ENCODE measurements around the gene MYOD1. TPM values are rescaled to one million over a fixed set of nuclear protein-coding genes. Genes with fewer than 3 reads are reported as not detected.

MYOD1 gene
- total RNA-seq, 1 experiment from 2014 or later: not detected

DNA sequence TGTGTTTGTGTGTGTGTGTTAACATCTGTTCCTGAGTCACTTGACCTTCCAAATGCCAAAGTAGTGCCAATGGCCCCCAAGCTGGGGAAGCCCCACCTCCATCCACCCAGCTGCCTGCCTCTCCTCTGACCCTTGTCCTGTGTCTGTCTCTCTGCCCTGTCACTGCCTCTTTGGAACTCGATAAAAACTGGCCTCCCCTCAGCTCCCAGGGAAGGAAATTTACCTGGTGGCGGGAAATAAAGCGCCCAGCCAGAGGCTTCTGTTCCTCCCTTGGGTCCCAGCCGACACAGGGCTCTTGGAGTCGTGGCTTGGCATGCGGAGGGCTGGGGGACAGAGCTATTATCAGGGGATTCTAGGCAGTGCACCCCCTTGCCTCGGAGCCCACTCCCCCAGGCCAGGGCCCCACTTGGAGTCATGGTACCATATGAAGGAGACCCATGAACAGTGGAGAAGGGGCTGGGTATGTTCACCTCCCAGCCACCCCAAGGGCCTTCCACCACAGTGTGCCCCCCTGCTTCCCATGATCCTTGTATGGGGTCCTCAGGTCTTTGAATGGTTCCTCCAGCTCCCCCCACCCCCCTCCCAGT, 21.4 kb downstream of the MYOD1 start:
- H3K36me3 ChIP-seq: no peaks in the 10 kb centered on the region
- no peaks in the 10 kb centered on the region for H3K9me3 ChIP-seq
- H3K27me3 ChIP-seq: no peaks in the 10 kb centered on the region
- no peak for DNase-seq
- H3K4me3 ChIP-seq: no peak overlapping the region

DNA sequence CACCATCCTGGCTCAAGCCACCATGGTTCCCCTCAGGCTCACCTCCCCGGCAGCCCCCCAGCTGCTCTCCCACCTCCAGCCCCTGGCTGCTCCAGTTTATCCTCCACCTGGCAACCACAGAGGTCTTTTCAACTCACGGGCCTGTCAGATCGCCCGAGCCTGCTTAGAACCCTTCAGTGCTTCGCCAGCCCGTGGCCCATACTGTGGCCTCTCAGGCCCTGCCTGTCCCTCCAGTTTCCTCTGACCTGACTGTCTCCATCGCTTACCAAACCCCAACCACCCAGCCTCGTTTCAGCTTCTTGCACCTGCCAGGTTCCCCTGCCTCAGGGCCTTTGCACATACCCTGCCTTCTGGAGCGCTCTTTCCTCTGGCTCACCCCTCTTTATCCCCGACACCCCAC, 22.1 kb downstream of the MYOD1 start:
- Histone ChIP-seq H3K9me3 (no peaks in the 10 kb centered on the region), H3K4me3 (no peak overlapping the region), H3K27me3 (no peaks in the 10 kb centered on the region), H3K36me3 (no peaks in the 10 kb centered on the region)
- no peak for DNase-seq

DNA sequence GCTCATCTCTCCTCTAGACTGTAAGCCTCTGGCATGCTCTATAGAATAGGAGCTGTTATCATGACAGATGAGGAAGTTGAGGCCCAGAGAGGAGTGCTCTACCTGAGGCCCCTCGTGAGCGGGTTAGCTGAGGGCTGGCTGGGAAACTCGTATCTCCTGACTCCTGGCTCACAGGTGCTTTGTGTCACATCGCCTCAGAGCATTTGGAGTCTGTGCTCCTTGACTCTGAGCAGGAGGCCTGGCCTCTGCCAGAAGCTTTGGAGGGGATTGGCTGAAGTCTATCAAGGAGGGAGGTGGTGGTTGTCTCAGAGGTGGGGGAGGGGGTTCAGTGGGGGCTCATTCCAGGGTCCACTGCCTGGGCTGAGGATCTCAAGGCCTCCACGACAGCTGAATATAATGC, 22.6 kb downstream of the MYOD1 start:
- no peak overlapping the region for H3K4me3 ChIP-seq
- H3K9me3 ChIP-seq: no peaks in the 10 kb centered on the region
- no peaks in the 10 kb centered on the region for H3K27me3 ChIP-seq
- no peaks in the 10 kb centered on the region for H3K36me3 ChIP-seq
- no peak for DNase-seq

DNA sequence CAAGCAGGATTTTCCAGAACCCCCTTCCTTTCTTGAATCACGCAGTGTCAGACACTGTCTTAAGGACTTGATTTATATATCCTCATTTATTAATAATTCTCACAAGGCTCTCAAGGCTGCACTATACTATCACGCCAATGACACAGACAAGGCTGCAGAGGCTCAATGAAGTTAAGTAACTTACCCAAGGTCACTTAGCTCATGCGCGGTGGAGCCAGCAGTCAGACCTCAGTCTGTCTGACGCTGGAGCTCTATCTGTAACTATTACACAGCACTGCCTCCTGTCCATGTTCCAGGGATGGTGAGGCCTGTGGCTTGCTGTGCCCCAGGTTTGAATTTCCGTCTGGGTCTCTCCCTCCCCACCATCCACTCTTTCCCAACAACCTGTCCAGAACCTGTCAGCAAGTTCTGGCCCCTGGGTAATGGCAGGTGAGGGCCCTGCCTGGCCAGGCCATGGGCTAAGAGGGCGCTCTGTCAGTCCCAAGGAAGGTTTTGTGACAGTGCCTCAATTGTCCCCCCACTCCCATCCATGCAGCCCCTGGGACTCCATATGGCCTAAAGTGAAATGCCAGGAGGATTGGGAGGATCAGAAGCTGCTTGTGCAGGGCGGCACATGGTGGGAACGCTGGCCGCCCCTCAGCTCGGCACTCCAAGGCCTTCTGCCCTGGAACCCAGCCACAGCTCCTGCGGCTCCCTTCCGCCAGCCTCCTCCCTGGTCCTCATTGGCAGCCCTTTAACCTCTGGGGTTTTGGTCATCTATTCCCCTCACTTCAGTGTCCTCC, 23.8 kb downstream of the MYOD1 start:
- no peak for DNase-seq
- Histone ChIP-seq H3K36me3 (no peaks in the 10 kb centered on the region), H3K4me3 (no peak overlapping the region), H3K27me3 (no peaks in the 10 kb centered on the region), H3K9me3 (no peaks in the 10 kb centered on the region)

DNA sequence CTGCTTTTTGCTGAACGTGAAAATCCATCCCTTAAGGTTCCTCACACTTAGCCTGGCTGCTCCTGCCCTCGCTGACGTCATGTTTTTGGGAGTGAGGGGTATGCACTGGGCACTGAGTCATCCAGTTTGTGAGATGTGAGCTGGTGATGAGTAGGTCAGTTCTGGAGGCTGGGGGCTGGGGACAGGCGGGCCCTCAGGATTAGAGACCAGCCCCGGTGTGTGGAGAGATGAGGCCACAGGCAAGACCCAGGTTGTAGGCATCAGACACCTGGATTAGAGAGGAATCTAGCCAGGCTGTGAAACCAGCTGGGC, 24.4 kb downstream of the MYOD1 start:
- no peaks in the 10 kb centered on the region for H3K9me3 ChIP-seq
- DNase-seq: peak; percentile 78
- H3K27me3 ChIP-seq: no peaks in the 10 kb centered on the region
- no peaks in the 10 kb centered on the region for H3K36me3 ChIP-seq
- H3K4me3 ChIP-seq: no peak overlapping the region

DNA sequence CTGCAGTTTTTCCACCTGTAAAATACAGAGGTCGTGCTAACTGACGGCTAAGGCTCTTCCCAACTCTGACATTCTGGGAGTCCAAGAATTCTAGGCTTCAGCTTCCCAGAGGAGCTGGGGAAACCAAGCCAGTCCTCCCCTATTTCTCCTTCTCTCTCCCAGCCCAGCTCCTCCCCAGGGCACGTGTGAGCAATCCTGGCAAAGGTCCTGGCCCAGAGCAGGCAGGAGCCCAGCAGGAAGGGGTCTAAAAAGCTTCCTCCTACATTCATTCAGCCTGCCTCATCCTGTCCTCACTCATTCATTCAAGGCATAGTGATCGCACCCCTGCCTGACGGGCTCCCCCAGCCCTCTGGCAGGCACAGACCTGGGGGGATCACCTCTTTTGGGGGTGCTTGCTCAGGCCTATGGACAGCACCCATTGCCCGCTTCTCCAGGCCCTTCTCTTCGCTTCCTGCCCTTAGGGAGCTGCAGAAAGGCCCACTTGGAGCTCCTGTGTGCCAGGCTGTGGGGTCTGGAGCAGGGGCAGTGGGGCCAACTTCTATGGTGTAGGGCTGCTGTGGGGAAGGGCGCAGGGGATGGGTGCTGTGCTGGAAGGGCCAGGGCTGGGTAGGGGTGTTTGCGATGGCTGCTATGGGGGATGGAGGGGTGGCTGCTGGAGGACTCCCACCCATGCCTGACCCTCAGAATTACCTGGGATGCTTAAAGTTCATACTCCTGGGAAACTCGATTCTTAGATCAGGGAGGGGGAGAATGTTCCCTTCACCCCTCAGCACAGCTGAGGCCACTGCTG, 25.0 kb downstream of the MYOD1 start:
- Histone ChIP-seq H3K9me3 (no peaks in the 10 kb centered on the region), H3K36me3 (no peaks in the 10 kb centered on the region), H3K27me3 (no peaks in the 10 kb centered on the region), H3K4me3 (no peak overlapping the region)
- DNase-seq: peak; percentile 78

DNA sequence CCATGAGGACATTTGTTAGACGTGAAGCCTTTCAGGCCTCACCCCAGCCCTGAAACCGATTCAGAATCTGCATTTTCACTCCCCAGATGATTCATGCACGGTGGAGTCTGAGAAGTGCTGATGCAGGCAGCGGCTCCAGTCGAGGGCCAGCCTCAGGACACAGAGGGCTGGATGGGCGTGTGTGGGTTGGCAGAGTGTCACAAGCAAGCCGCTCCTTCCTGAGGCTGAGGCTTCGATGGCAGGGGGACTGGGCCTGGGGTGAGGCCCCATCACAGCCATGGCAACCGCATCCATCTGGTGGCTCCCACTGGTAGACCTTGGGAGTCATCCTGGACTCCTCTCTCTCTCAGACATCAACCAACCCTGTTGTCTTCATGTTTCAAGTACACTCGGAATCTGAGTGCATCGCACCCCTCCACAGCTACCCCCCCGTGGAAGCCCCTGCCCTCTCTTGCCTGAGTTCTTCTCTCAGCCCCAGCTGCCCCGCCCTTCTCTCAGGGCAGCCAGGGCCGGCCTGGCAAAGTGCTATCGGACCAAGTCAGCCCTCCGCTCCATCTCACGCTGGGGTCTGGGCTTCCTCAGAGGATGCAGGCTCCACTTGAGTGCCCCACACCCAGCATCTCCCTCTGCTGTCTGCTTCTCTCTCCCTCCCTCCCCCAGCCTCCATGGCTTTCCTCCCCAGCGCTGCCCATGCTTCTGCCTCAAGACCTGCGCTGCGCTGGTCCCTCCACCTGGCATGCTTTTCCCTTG, 25.8 kb downstream of the MYOD1 start:
- no peaks in the 10 kb centered on the region for H3K27me3 ChIP-seq
- DNase-seq: no peak
- no peaks in the 10 kb centered on the region for H3K36me3 ChIP-seq
- no peak overlapping the region for H3K4me3 ChIP-seq
- no peaks in the 10 kb centered on the region for H3K9me3 ChIP-seq

DNA sequence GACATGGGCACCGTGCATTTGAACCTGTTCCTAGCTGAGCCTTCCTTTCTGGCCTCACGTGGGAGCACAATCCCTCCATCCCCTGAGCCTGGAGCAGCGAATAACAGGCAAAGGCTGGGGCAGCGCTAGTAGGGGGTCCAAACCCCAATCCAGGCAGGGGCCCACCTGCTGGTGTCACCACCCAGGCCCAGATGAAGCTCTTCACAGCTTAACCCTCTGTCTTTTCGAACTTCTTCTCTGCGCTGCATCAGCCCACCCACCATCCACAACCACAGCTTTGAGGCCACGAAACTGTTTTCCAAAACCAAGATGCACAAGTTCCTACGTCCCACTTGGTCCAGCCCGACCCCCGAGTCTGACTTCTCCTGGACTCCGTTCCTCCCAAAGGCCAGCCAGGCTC, 26.7 kb downstream of the MYOD1 start:
- no peaks in the 10 kb centered on the region for H3K9me3 ChIP-seq
- no peaks in the 10 kb centered on the region for H3K27me3 ChIP-seq
- DNase-seq: no peak
- no peak overlapping the region for H3K4me3 ChIP-seq
- no peaks in the 10 kb centered on the region for H3K36me3 ChIP-seq

DNA sequence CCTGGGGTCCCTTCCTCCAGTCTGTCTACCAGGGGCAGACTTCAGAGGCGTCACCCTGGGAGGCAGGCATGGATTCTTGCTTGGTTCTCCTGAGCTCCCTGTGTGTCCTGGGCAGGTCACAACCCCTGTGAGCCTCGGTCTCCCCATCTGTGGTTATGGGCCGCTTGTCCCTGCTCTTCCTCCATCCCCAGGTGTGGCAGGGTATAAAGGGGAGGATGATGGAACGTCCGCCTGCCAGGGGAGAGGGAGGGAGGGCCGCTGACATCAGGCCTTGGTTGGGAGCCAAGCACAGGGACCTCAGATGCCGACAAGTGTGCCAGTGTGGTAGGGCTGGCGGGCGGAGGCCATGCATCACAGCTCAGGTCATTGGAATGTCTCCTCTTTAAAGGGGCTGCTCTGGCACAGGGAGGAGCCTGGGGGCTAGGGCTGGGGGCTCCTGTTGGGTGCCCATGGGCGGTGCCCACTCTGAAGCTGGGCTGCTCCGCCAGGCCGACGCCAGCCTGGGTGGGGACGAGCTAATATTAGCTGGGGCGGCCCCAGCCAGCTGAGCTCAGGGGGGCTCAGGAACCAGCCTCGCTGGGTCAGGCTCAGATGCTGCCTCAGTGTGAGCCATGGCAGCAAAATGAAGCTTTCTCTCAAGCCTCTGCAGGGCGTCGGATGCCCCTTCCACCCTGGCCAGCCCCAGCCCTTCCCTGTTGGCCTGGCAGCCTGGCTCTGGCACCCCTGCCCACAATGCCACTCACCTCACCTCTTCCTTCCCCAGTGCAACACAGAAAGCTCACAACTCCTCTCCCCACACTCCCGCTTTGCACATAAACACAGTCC, 28.0 kb downstream of the MYOD1 start:
- H3K9me3 ChIP-seq: no peaks in the 10 kb centered on the region
- no peaks in the 10 kb centered on the region for H3K27me3 ChIP-seq
- no peak overlapping the region for H3K4me3 ChIP-seq
- H3K36me3 ChIP-seq: no peaks in the 10 kb centered on the region
- no peak for DNase-seq

DNA sequence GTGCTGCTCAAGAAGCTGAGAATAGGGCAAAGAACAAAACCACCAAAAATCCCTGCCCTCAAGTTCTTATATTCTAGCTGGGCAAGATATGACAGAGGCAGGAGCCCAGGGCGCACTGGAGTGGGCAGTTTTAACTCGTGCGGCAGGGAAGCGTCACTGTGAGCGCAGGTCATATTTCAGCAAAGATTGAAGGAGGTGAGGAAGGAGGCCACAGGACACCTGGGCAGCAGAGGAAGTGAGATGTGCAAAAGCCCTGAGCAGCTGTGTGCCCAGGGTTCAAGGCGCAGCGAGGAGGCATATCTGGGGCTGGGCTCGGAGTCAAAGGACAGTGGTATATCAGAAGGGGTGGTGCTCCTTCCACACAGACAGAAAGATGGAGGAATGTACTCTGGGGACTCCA, 28.7 kb downstream of the MYOD1 start:
- H3K4me3 ChIP-seq: no peak overlapping the region
- no peaks in the 10 kb centered on the region for H3K27me3 ChIP-seq
- H3K9me3 ChIP-seq: no peaks in the 10 kb centered on the region
- no peaks in the 10 kb centered on the region for H3K36me3 ChIP-seq
- DNase-seq: no peak

DNA sequence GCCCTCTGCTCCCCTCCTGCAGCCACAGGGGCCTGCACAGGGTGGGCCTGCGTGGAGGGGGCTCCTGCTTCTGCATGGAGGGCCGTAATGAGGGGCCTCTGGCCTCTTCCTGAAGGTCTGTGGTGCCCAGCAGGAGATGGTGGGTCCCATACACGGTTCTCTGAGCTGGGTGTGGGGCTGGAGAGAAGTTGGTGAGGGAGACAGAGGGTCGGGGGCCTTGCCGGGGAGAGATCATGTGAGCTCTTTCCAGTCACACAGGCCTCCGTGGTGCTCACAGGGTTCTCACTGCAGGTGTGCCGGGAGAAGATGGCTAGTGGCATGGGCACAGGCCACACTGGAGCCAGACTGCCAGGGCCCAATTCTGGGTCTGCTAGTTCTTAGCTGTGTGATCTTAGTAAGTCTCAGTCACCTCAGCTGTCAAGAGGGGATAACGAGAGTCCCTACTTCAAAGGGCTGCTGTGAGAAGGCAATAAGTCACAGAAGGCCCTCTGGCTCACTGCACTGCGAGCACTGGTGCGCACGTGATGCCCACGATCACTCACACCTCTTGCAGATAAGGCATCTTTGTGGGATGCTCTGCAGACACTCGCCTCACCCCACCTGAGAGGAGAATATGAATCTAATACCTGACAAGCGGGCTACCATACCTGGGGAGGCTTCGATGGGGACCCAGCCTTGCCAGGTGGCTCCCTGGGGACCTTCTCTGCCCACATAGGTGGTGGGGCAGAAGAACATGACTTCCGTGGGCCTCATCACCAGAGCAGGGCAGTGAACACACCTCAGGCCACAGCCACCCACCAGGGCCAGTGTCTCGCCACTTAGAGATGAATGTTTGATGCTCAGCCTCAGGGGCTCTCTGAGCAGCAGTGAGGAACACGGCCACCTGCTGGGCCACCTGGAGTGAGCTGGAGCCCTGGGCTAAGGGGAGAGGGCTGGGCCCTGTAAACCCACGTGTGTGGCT, 29.7 kb downstream of the MYOD1 start:
- no peak overlapping the region for H3K4me3 ChIP-seq
- DNase-seq: no peak
- H3K9me3 ChIP-seq: no peaks in the 10 kb centered on the region

DNA sequence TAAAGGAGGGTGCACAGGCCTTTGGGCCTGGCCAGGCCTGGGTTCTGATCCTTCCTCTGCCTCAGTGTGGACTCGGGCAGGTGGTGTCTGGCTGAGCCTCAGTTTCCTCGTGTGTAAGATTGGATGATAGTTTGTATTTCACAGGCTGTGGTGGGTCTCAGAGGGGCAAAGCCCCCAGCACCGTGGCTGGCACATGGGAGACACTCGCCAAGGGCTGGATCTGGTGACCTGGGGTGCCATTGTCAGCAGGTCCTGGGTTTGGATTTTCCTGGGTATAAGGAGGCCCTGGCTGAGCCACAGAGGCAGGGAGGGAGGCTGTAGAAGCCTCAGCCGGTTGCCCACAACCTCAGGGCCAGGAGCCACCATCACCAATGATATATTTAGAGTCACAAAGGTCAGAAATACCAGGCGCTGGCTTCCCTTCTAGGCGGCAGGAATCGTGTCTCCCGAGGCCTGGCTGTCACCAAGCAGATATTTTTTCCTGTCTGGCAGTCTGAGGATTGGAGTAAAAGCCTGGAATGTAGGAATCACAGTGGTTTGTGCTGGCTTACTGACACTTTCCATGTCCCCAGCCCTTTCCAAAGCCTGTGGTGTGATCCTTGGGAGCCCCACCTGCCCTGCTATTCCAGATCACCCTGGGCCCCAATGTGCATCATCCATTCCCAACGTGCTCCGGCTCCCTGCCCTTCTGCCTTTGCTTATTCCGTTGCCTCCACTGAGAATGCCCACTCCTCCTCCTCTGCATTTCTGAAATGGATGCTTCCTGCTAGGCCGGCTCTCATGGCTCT, 30.8 kb downstream of the MYOD1 start:
- no peak overlapping the region for H3K4me3 ChIP-seq
- no peak for DNase-seq
- H3K9me3 ChIP-seq: no peaks in the 10 kb centered on the region
- H3K36me3 ChIP-seq: no peaks in the 10 kb centered on the region
- no peaks in the 10 kb centered on the region for H3K27me3 ChIP-seq

More for the DNA sequence above, 29.7 kb downstream of the MYOD1 start:
- Histone ChIP-seq H3K36me3 (no peaks in the 10 kb centered on the region), H3K27me3 (no peaks in the 10 kb centered on the region)

DNA sequence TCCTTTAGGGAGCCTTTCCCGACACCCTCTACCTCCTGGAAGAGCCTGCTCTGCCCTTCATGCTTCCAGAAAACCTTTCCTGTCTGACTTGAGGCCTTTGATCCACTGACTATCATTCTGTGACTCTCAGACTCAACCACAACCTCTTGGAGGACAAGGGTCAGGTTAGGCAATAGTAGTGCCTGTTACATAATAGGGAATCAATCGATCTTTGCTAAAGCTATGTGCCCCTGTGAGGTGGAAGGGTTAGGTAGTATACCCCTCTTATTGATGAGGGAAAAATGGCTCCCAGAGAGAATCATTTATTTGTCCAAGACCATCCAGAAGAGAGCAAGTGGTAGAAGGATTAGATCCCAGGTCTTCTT, 31.4 kb downstream of the MYOD1 start:
- DNase-seq: no peak
- H3K9me3 ChIP-seq: no peaks in the 10 kb centered on the region

DNA sequence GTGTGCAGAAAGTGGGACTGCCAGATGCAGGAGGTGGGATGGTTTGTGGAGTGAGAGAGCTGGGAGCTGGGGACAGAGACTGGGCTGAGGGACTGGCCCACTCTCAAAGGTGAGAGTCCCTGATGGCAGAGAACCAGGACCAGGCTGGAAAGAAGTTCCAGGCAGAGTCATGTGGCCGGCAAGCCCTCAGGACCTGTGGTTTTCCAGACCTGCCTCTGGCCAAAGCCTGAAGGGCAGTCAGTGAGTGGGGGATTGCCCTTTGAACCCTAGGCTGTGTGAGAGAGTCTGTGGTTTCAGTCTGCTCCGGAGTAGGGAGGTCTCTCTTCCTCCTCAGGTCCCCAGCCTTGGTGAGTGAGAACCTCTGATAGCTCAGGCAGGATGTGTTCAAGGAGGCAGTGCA, 32.2 kb downstream of the MYOD1 start:
- Histone ChIP-seq H3K9me3 (no peaks in the 10 kb centered on the region), H3K27me3 (no peaks in the 10 kb centered on the region), H3K36me3 (no peaks in the 10 kb centered on the region), H3K4me3 (no peak overlapping the region)
- DNase-seq: no peak

More for the DNA sequence above, 31.4 kb downstream of the MYOD1 start:
- no peaks in the 10 kb centered on the region for H3K36me3 ChIP-seq
- H3K4me3 ChIP-seq: no peak overlapping the region
- no peaks in the 10 kb centered on the region for H3K27me3 ChIP-seq

DNA sequence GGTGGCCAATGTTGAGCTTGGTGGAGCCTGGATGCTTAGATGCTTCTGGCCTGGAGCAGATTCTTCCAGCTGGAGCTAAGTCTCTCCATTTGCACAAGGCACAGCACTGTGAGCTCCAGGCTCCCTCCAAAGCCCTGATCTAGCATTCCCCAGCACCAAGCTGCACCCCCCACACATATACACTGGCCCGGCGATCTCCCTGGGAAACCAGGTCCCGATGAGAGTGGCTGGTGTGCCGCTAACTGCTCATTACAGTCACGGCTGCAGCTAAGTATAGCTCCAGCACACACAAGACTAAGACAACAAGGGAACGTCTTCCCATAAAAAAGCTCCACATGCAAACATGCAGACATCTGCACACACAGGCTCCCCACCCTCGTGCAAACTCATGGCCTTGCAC, 32.8 kb downstream of the MYOD1 start:
- Histone ChIP-seq H3K9me3 (no peaks in the 10 kb centered on the region), H3K27me3 (no peaks in the 10 kb centered on the region)
- no peak for DNase-seq

More for the DNA sequence above, 32.8 kb downstream of the MYOD1 start:
- H3K4me3 ChIP-seq: no peak overlapping the region
- no peaks in the 10 kb centered on the region for H3K36me3 ChIP-seq

All from MG63 (cell line).